Measurements from ENCODE around the gene MAP3K13. TPM values are rescaled to one million over a fixed set of nuclear protein-coding genes. Genes with fewer than 3 reads are reported as not detected.
"Not testable (repeated sequence)": the region's sequence is repeated elsewhere in the genome, so short reads cannot be mapped to it uniquely, and the experiment has no call there.

MAP3K13 gene
- total RNA-seq, 3 donors from 2014 or later, result 9.1 to 34.7 (median 23.9) TPM

- H3K36me3 ChIP-seq, result no peaks in the 10 kb centered on the region
- no peaks in the 10 kb centered on the region for H3K27me3 ChIP-seq
- TF ChIP-seq POLR2A (IDR thresholded peaks at IDR 0.05), result no peak
- no peak for TF ChIP-seq CTCF (IDR thresholded peaks at IDR 0.05)
- intact Hi-C loops (cut with DNase I; ENCODE audit: low total_unique reads), result no loop called here
- H3K4me3 ChIP-seq, result no peak overlapping the region
- no peaks in the 10 kb centered on the region for H3K9me3 ChIP-seq
- H3K4me1 ChIP-seq, result no peaks in the 10 kb centered on the region
- no peak for DNase-seq (ENCODE audit: low spot score in 2 of 2)
- H3K27ac ChIP-seq, result no peak overlapping the region
Measured at GRCh38 chr3:185448107-185448506, 85.2 kb downstream of the MAP3K13 start.

GRCh38 chr3:185451432-185451831 lies 88.5 kb downstream of the MAP3K13 start:
- H3K4me1 ChIP-seq; intact Hi-C loops (cut with DNase I; ENCODE audit: low total_unique reads); H3K4me3 ChIP-seq; H3K27ac ChIP-seq; H3K36me3 ChIP-seq; H3K9me3 ChIP-seq; DNase-seq (ENCODE audit: low spot score in 2 of 2); H3K27me3 ChIP-seq: not testable (repeated sequence)

GRCh38 chr3:185457376-185457775 lies 94.4 kb downstream of the MAP3K13 start:
- no peak overlapping the region for H3K4me3 ChIP-seq
- H3K36me3 ChIP-seq, result no peaks in the 10 kb centered on the region
- TF ChIP-seq POLR2AphosphoS5 (IDR thresholded peaks at IDR 0.05) (no peak), POLR2A (IDR thresholded peaks at IDR 0.05) (no peak), CTCF (IDR thresholded peaks at IDR 0.05) (no peak)
- no peak for DNase-seq (ENCODE audit: low spot score in 2 of 2)
- no peak overlapping the region for H3K27ac ChIP-seq
- no peaks in the 10 kb centered on the region for H3K9me3 ChIP-seq
- intact Hi-C loops (cut with DNase I; ENCODE audit: low total_unique reads), result no loop called here
- no peaks in the 10 kb centered on the region for H3K4me1 ChIP-seq
- H3K27me3 ChIP-seq, result no peaks in the 10 kb centered on the region

- H3K27ac ChIP-seq, result no peak overlapping the region
- no peaks in the 10 kb centered on the region for H3K36me3 ChIP-seq
- intact Hi-C loops (cut with DNase I; ENCODE audit: low total_unique reads), result no loop called here
- no peaks in the 10 kb centered on the region for H3K27me3 ChIP-seq
- no peaks in the 10 kb centered on the region for H3K4me1 ChIP-seq
- H3K9me3 ChIP-seq, result no peaks in the 10 kb centered on the region
- H3K4me3 ChIP-seq, result no peak overlapping the region
- DNase-seq (ENCODE audit: low spot score in 2 of 2), result no peak
- no peak for TF ChIP-seq POLR2AphosphoS5 (IDR thresholded peaks at IDR 0.05)
- TF ChIP-seq CTCF (IDR thresholded peaks at IDR 0.05), result no peak
- no peak for TF ChIP-seq POLR2A (IDR thresholded peaks at IDR 0.05)
Measured at GRCh38 chr3:185460309-185460708, 97.4 kb downstream of the MAP3K13 start.

- H3K9me3 ChIP-seq, result no peaks in the 10 kb centered on the region
- intact Hi-C loops (cut with DNase I; ENCODE audit: low total_unique reads), result no loop called here
- no peaks in the 10 kb centered on the region for H3K4me1 ChIP-seq
- no peak overlapping the region for H3K4me3 ChIP-seq
- TF ChIP-seq POLR2AphosphoS5 (IDR thresholded peaks at IDR 0.05) (no peak), CTCF (IDR thresholded peaks at IDR 0.05) (peak in 1 of 3 donors; percentile 16), POLR2A (IDR thresholded peaks at IDR 0.05) (no peak)
- no peaks in the 10 kb centered on the region for H3K27me3 ChIP-seq
- H3K36me3 ChIP-seq, result no peaks in the 10 kb centered on the region
- DNase-seq (ENCODE audit: low spot score in 2 of 2), result no peak
- H3K27ac ChIP-seq, result no peak overlapping the region
Measured at GRCh38 chr3:185460719-185461350, 97.9 kb downstream of the MAP3K13 start.

- no peaks in the 10 kb centered on the region for H3K9me3 ChIP-seq
- intact Hi-C loops (cut with DNase I; ENCODE audit: low total_unique reads), result no loop called here
- H3K4me1 ChIP-seq, result no peaks in the 10 kb centered on the region
- no peaks in the 10 kb centered on the region for H3K27me3 ChIP-seq
- DNase-seq (ENCODE audit: low spot score in 2 of 2), result no peak
- H3K36me3 ChIP-seq, result no peaks in the 10 kb centered on the region
- no peak overlapping the region for H3K4me3 ChIP-seq
- no peak overlapping the region for H3K27ac ChIP-seq
- TF ChIP-seq POLR2A (IDR thresholded peaks at IDR 0.05), result no peak
- TF ChIP-seq POLR2AphosphoS5 (IDR thresholded peaks at IDR 0.05), result no peak
- no peak for TF ChIP-seq CTCF (IDR thresholded peaks at IDR 0.05)
Measured at GRCh38 chr3:185465471-185465870, 102.5 kb downstream of the MAP3K13 start.

GRCh38 chr3:185466123-185466522 lies 103.2 kb downstream of the MAP3K13 start:
- H3K27ac ChIP-seq; H3K36me3 ChIP-seq; intact Hi-C loops (cut with DNase I; ENCODE audit: low total_unique reads): not testable (repeated sequence)

More at GRCh38 chr3:185466123-185466522, 103.2 kb downstream of the MAP3K13 start:
- DNase-seq (ENCODE audit: low spot score in 2 of 2); H3K27me3 ChIP-seq; H3K4me3 ChIP-seq; H3K4me1 ChIP-seq; H3K9me3 ChIP-seq: not testable (repeated sequence)
